KMS-11 (cell line): ENCODE results near the gene FLAD1.

ENCODE experiments used
- H2AFZ ChIP-seq: fragments of 200-600 bp; sonication (generic); 2 replicates; pipeline ENCODE4 v1.6.1; 2016; ENCODE audit warnings: antibody characterized with exemption, mixed run types, low read depth
- H3K27ac ChIP-seq: fragments of 200-600 bp; sonication (generic); 2 replicates; pipeline ENCODE4 v1.6.1; 2016; ENCODE audit warnings: mild to moderate bottlenecking, mixed run types
- H3K27me3 ChIP-seq: fragments of 200-600 bp; sonication (generic); 2 replicates; pipeline ENCODE4 v1.6.1; 2017; ENCODE audit warnings: mild to moderate bottlenecking, low read depth, mixed run types, moderate library complexity; ENCODE audit not compliant: insufficient read depth
- H3K36me3 ChIP-seq: fragments of 200-600 bp; sonication (generic); 2 replicates; pipeline ENCODE4 v1.6.1; 2017; ENCODE audit warnings: mild to moderate bottlenecking, mixed run types; ENCODE audit not compliant: insufficient read depth
- H3K4me1 ChIP-seq: fragments of 200-600 bp; sonication (generic); 2 replicates; pipeline ENCODE4 v1.6.1; 2016; ENCODE audit warnings: mild to moderate bottlenecking, low read depth, mixed run types; ENCODE audit not compliant: poor library complexity, severe bottlenecking
- H3K4me2 ChIP-seq: fragments of 200-600 bp; sonication (generic); 2 replicates; pipeline ENCODE4 v1.7.0; 2016; ENCODE audit warnings: mild to moderate bottlenecking, mixed run types
- H3K4me3 ChIP-seq: fragments of 200-600 bp; sonication (generic); IDR thresholded peaks from 2 replicates; pipeline ENCODE4 v1.6.1; 2017; ENCODE audit warnings: low read depth, low read length, mixed read lengths; ENCODE audit not compliant: insufficient read depth
- H3K79me2 ChIP-seq: fragments of 200-600 bp; sonication (generic); 2 replicates; pipeline ENCODE4 v1.6.1; 2016; ENCODE audit warnings: low read depth, mixed run types; ENCODE audit not compliant: insufficient read depth
- H3K9ac ChIP-seq: fragments of 200-600 bp; sonication (generic); 2 replicates; pipeline ENCODE4 v1.6.1; 2016; ENCODE audit warnings: mild to moderate bottlenecking, mixed run types
- H4K20me1 ChIP-seq: fragments of 200-600 bp; sonication (generic); 2 replicates; pipeline ENCODE4 v1.6.1; 2016; ENCODE audit warnings: mild to moderate bottlenecking, mixed run types; ENCODE audit not compliant: insufficient read depth
- CTCF ChIP-seq: fragments of 200-600 bp; sonication (generic); conservative IDR thresholded peaks from 2 replicates; pipeline ENCODE4 v1.6.1; 2017; ENCODE audit warnings: low read depth, mild to moderate bottlenecking, antibody characterized with exemption, low read length, moderate library complexity, mixed read lengths

Gene FLAD1

DNA sequence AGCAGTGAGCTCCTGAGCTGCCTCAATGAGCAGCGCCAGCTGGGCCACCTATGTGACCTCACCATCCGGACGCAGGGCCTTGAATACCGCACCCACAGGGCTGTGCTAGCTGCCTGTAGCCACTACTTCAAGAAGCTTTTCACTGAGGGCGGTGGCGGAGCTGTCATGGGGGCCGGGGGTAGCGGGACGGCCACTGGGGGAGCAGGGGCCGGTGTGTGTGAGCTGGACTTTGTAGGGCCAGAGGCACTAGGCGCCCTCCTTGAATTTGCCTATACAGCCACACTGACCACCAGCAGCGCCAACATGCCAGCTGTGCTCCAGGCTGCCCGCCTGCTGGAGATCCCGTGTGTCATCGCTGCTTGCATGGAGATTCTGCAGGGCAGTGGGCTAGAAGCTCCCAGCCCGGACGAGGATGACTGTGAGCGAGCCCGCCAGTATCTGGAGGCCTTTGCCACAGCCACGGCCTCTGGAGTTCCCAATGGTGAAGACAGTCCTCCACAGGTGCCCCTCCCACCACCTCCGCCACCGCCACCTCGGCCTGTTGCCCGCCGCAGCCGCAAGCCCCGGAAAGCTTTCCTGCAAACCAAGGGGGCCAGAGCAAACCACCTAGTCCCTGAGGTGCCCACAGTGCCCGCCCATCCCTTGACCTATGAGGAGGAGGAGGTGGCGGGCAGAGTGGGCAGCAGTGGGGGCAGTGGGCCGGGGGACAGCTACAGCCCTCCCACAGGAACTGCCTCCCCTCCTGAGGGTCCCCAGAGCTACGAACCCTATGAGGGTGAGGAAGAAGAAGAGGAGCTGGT, 31.8 kb downstream of the FLAD1 start:
- no peaks in the 10 kb centered on the region for H3K27me3 ChIP-seq
- H3K36me3 ChIP-seq, result peaks cover 7% of the 10 kb centered on the region; the same call in 1 of the 2 replicates
- TF ChIP-seq CTCF, result no peak
- H3K4me2 ChIP-seq, result no peak overlapping the region
- no peak overlapping the region for H3K9ac ChIP-seq
- peaks cover 32% of the 10 kb centered on the region for H3K4me1 ChIP-seq
- no peak overlapping the region for H3K4me3 ChIP-seq
- no peak overlapping the region for H2AFZ ChIP-seq
- H3K79me2 ChIP-seq, result no peaks in the 10 kb centered on the region; the same call in 1 of the 2 replicates
- H3K27ac ChIP-seq, result no peak overlapping the region; the same call in 1 of the 2 replicates
- H4K20me1 ChIP-seq, result no peaks in the 10 kb centered on the region

- Histone ChIP-seq H3K79me2 (no peaks in the 10 kb centered on the region; the same call in 1 of the 2 replicates), H3K9ac (no peak overlapping the region), H3K27ac (no peak overlapping the region), H4K20me1 (no peaks in the 10 kb centered on the region), H2AFZ (no peak overlapping the region), H3K27me3 (no peaks in the 10 kb centered on the region), H3K4me3 (no peak overlapping the region), H3K36me3 (peaks cover 7% of the 10 kb centered on the region; the same call in 1 of the 2 replicates), H3K4me1 (peaks cover 32% of the 10 kb centered on the region), H3K4me2 (no peak overlapping the region)
- no peak for TF ChIP-seq CTCF
These were observed 32.5 kb downstream of the FLAD1 start for GRCh38 chr1:155015527-155016230.

DNA sequence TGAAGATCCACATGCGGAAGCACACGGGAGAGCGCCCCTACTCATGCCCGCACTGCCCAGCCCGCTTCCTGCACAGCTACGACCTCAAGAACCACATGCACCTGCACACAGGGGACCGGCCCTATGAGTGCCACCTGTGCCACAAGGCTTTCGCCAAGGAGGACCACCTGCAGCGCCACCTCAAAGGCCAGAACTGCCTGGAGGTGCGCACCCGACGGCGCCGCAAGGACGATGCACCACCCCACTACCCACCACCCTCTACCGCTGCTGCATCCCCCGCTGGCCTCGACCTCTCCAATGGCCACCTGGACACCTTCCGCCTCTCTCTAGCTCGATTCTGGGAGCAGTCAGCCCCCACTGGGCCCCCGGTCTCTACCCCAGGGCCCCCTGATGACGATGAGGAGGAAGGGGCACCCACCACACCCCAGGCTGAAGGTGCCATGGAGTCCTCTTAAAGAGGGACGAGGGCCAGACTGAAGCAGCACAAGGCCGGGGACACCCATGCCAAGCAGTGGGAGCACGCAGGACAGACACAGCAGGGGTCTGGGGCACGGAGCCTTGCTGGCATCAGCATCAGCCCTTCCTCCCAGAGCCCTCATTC, 33.2 kb downstream of the FLAD1 start:
- peak overlapping the region; percentile 16; the same call in 1 of the 2 replicates for H3K4me2 ChIP-seq

More for the DNA sequence above, 33.2 kb downstream of the FLAD1 start:
- no peak overlapping the region for H2AFZ ChIP-seq
- H3K4me3 ChIP-seq, result no peak overlapping the region
- H3K4me1 ChIP-seq, result peaks cover 32% of the 10 kb centered on the region
- H3K79me2 ChIP-seq, result no peaks in the 10 kb centered on the region
- no peaks in the 10 kb centered on the region for H3K27me3 ChIP-seq
- TF ChIP-seq CTCF, result no peak; the same call in 1 of the 2 replicates
- H3K36me3 ChIP-seq, result peaks cover 7% of the 10 kb centered on the region; the same call in 1 of the 2 replicates
- H3K9ac ChIP-seq, result no peak overlapping the region
- no peaks in the 10 kb centered on the region for H4K20me1 ChIP-seq
- no peak overlapping the region for H3K27ac ChIP-seq
